ENCODE results near the gene ATAD1. TPM values are rescaled to one million over a fixed set of nuclear protein-coding genes. Genes with fewer than 3 reads are reported as not detected.
"Not testable (repeated sequence)": the region's sequence is repeated elsewhere in the genome, so short reads cannot be mapped to it uniquely, and the experiment has no call there.

The ATAD1 gene
- total RNA-seq, 1 experiment from 2014 or later, result 48.8 TPM

DNA sequence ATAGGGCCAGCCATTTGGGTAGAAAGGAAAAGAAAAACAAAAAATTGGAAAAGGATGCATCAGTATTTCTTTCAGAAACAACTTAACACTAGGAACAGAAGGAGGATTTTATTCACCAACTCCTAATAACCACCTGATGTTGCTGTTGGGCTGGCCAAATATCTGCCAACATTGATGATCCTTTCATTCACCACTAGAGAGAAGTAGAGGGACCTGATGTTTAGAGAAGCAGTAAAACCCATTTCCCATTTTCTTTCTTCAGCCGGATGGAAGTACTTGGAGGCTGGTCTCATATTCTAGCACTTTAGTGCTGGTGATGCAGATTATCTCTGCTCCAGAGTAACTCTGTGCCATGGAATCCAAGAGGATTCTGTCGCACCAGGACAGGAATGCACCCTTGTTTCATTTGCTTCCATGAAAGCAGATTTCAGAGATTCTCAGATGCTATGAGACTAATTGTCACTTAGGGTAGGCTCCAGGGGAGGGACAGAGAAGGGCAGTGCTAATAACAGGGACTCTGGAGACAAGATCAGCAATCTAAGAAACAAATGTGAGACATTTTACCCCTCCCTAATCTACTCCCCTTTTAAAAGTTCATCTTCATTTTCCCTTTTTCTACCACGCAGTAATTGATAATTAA is 42.2 kb upstream of the ATAD1 start:
- TF ChIP-seq, protein P1, sequence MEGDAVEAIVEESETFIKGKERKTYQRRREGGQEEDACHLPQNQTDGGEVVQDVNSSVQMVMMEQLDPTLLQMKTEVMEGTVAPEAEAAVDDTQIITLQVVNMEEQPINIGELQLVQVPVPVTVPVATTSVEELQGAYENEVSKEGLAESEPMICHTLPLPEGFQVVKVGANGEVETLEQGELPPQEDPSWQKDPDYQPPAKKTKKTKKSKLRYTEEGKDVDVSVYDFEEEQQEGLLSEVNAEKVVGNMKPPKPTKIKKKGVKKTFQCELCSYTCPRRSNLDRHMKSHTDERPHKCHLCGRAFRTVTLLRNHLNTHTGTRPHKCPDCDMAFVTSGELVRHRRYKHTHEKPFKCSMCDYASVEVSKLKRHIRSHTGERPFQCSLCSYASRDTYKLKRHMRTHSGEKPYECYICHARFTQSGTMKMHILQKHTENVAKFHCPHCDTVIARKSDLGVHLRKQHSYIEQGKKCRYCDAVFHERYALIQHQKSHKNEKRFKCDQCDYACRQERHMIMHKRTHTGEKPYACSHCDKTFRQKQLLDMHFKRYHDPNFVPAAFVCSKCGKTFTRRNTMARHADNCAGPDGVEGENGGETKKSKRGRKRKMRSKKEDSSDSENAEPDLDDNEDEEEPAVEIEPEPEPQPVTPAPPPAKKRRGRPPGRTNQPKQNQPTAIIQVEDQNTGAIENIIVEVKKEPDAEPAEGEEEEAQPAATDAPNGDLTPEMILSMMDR (IDR thresholded peaks at IDR 0.05; ENCODE audit: insufficient read depth in 1 of 2, low read depth in 1 of 2, low read length in 1 of 2, severe bottlenecking in 1 of 2, unreplicated experiment in 1 of 2), result peak; percentile 39 to 47
- Mint-ChIP-seq H3K4me1 (ENCODE audit: low read depth, unreplicated experiment) (peaks cover 16% of the 10 kb centered on the region), H3K27me3 (ENCODE audit: insufficient read depth, unreplicated experiment) (no peaks in the 10 kb centered on the region), H3K36me3 (ENCODE audit: insufficient read depth, unreplicated experiment) (peaks cover 32% of the 10 kb centered on the region), H3K9me3 (ENCODE audit: unreplicated experiment) (no peaks in the 10 kb centered on the region), H3K4me3 (ENCODE audit: unreplicated experiment) (peak overlapping the region; percentile 25), H3K27ac (ENCODE audit: unreplicated experiment) (no peak overlapping the region)
- Histone ChIP-seq H3K4me1 (no peaks in the 10 kb centered on the region), H3K36me3 (ENCODE audit: control insufficient read depth, insufficient read depth, low read length) (no peaks in the 10 kb centered on the region), H3K27me3 (replicated peaks; ENCODE audit: control insufficient read depth, insufficient read depth, low read length) (no peaks in the 10 kb centered on the region), H3K4me3 (ENCODE audit: low read depth, low read length) (no peak overlapping the region), H3K9me3 (no peaks in the 10 kb centered on the region)
- peak in 1 of 2 experiments; percentile 32 for DNase-seq
- CTCF ChIA-PET, result no interaction called here
- intact Hi-C loops (cut with micrococcal nuclease; ENCODE audit: unreplicated experiment), result loop anchor here (1.0 to 5.0 kb wide), 3 partner anchors 82 to 529 kb away; no protein-coding TSS in a partner anchor
- POLR2A ChIA-PET, result interaction anchor here (2.9 kb wide), 1 partner anchor 42 kb away, joined by 15 read pairs; the partner anchor contains the start of gene ATAD1
- BruUV-seq (replicated peaks), result no TSS peak

- H3K4me3 ChIP-seq (ENCODE audit: low read depth, low read length); CTCF ChIA-PET; intact Hi-C loops (cut with micrococcal nuclease; ENCODE audit: unreplicated experiment); H3K9me3 Mint-ChIP-seq (ENCODE audit: unreplicated experiment); H3K9me3 ChIP-seq; H3K4me1 Mint-ChIP-seq (ENCODE audit: low read depth, unreplicated experiment); H3K27ac Mint-ChIP-seq (ENCODE audit: unreplicated experiment); H3K4me3 Mint-ChIP-seq (ENCODE audit: unreplicated experiment); BruUV-seq (replicated peaks); H3K36me3 ChIP-seq (ENCODE audit: control insufficient read depth, insufficient read depth, low read length); DNase-seq; H3K4me1 ChIP-seq; H3K27me3 ChIP-seq (replicated peaks; ENCODE audit: control insufficient read depth, insufficient read depth, low read length); POLR2A ChIA-PET; H3K36me3 Mint-ChIP-seq (ENCODE audit: insufficient read depth, unreplicated experiment); H3K27me3 Mint-ChIP-seq (ENCODE audit: insufficient read depth, unreplicated experiment): not testable (repeated sequence)
Observed at GRCh38 chr10:87855665-87856064, 37.6 kb upstream of the ATAD1 start.

DNA sequence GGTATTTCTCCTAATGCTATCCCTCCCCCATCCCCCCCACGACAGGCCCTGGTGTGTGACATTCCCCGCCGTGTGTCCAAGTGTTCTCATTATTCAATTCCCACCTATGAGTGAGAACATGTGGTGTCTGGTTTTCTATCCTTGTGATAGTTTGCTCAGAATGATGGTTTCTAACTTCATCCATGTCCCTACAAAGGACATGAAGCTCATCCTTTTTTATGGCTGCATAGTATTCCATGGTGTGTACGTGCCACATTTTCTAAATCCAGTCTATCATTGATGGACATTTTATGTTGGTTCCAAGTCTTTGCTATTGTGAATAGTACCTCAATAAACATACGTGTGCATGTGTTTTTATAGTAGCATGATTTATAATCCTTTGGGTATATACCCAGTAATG is 37.2 kb upstream of the ATAD1 start:
- H3K27ac Mint-ChIP-seq (ENCODE audit: unreplicated experiment); H3K4me3 ChIP-seq (ENCODE audit: low read depth, low read length); H3K9me3 ChIP-seq; BruUV-seq (replicated peaks); H3K27me3 Mint-ChIP-seq (ENCODE audit: insufficient read depth, unreplicated experiment); H3K36me3 ChIP-seq (ENCODE audit: control insufficient read depth, insufficient read depth, low read length); H3K27me3 ChIP-seq (replicated peaks; ENCODE audit: control insufficient read depth, insufficient read depth, low read length); H3K4me1 ChIP-seq; H3K9me3 Mint-ChIP-seq (ENCODE audit: unreplicated experiment); DNase-seq; H3K36me3 Mint-ChIP-seq (ENCODE audit: insufficient read depth, unreplicated experiment); POLR2A ChIA-PET; H3K4me3 Mint-ChIP-seq (ENCODE audit: unreplicated experiment); CTCF ChIA-PET; H3K4me1 Mint-ChIP-seq (ENCODE audit: low read depth, unreplicated experiment); intact Hi-C loops (cut with micrococcal nuclease; ENCODE audit: unreplicated experiment): not testable (repeated sequence)

- Mint-ChIP-seq H3K9me3 (ENCODE audit: unreplicated experiment) (no peaks in the 10 kb centered on the region), H3K27me3 (ENCODE audit: insufficient read depth, unreplicated experiment) (no peaks in the 10 kb centered on the region), H3K27ac (ENCODE audit: unreplicated experiment) (no peak overlapping the region), H3K4me3 (ENCODE audit: unreplicated experiment) (no peak overlapping the region), H3K36me3 (ENCODE audit: insufficient read depth, unreplicated experiment) (no peaks in the 10 kb centered on the region), H3K4me1 (ENCODE audit: low read depth, unreplicated experiment) (no peaks in the 10 kb centered on the region)
- CTCF ChIA-PET, result interaction anchor here (0.6 to 1.1 kb wide), 2 partner anchors 9 to 10 kb away, joined by 3 to 4 read pairs; no protein-coding TSS in a partner anchor
- H3K4me1 ChIP-seq, result peaks cover 12% of the 10 kb centered on the region
- no peak overlapping the region for H3K4me3 ChIP-seq (ENCODE audit: low read depth, low read length)
- intact Hi-C loops (cut with micrococcal nuclease; ENCODE audit: unreplicated experiment), result no loop called here
- POLR2A ChIA-PET, result no interaction called here
- H3K9me3 ChIP-seq, result no peaks in the 10 kb centered on the region
- no TSS peak for BruUV-seq (replicated peaks)
- H3K27me3 ChIP-seq (replicated peaks; ENCODE audit: control insufficient read depth, insufficient read depth, low read length), result no peaks in the 10 kb centered on the region
- no peak for DNase-seq
- H3K36me3 ChIP-seq (ENCODE audit: control insufficient read depth, insufficient read depth, low read length), result no peaks in the 10 kb centered on the region
- TF ChIP-seq, protein P1 (IDR thresholded peaks at IDR 0.05; ENCODE audit: insufficient read depth in 1 of 2, low read depth in 1 of 2, low read length in 1 of 2, severe bottlenecking in 1 of 2, unreplicated experiment in 1 of 2), result no peak
Observed at GRCh38 chr10:87852089-87852488, 34.1 kb upstream of the ATAD1 start.
